AG20443 (cell line): ENCODE results near the gene WASF2.
"Not testable (repeated sequence)": the region's sequence is repeated elsewhere in the genome, so short reads cannot be mapped to it uniquely, and the experiment has no call there.

Source experiments
- DNase-seq: peaks from one replicate; pipeline ENCODE4 v3.0.0; 2012; ENCODE audit warnings: low spot score, mixed read lengths

Gene WASF2

GRCh38 chr1:27521861-27522431 is 32.0 kb upstream of the WASF2 start:
- DNase-seq: no peak

- no peak for DNase-seq
Measured at GRCh38 chr1:27521336-27521831, 31.4 kb upstream of the WASF2 start.

GRCh38 chr1:27520651-27521050 is 30.7 kb upstream of the WASF2 start:
- DNase-seq: no peak

- no peak for DNase-seq
Measured at GRCh38 chr1:27519331-27520258, 29.6 kb upstream of the WASF2 start.

- DNase-seq: no peak
Measured at GRCh38 chr1:27518808-27519207, 28.8 kb upstream of the WASF2 start.

GRCh38 chr1:27517907-27518718 is 28.1 kb upstream of the WASF2 start:
- DNase-seq: no peak

GRCh38 chr1:27517301-27517700 is 27.3 kb upstream of the WASF2 start:
- DNase-seq: no peak

GRCh38 chr1:27515626-27516025 is 25.7 kb upstream of the WASF2 start:
- peak; percentile 46 for DNase-seq

- peak; percentile 41 for DNase-seq
Measured at GRCh38 chr1:27513958-27514357, 24.0 kb upstream of the WASF2 start.

GRCh38 chr1:27513528-27513927 is 23.6 kb upstream of the WASF2 start:
- no peak for DNase-seq

GRCh38 chr1:27509127-27510080 is 19.4 kb upstream of the WASF2 start:
- DNase-seq: peak; percentile 3

GRCh38 chr1:27507960-27508665 is 18.1 kb upstream of the WASF2 start:
- DNase-seq: no peak

GRCh38 chr1:27506703-27507102 is 16.7 kb upstream of the WASF2 start:
- DNase-seq: no peak

- DNase-seq: no peak
Measured at GRCh38 chr1:27505420-27505680, 15.4 kb upstream of the WASF2 start.

- DNase-seq: peak; percentile 86
Measured at GRCh38 chr1:27504588-27505419, 14.8 kb upstream of the WASF2 start.

GRCh38 chr1:27503844-27504587 is 14.0 kb upstream of the WASF2 start:
- peak; percentile 15 for DNase-seq

GRCh38 chr1:27503033-27503432 is 13.1 kb upstream of the WASF2 start:
- no peak for DNase-seq

- not testable (repeated sequence) for DNase-seq
Measured at GRCh38 chr1:27501159-27501558, 11.2 kb upstream of the WASF2 start.

GRCh38 chr1:27499142-27499541 is 9.2 kb upstream of the WASF2 start:
- no peak for DNase-seq
